Measurements from ENCODE around the gene PFKFB3. TPM values are rescaled to one million over a fixed set of nuclear protein-coding genes. Genes with fewer than 3 reads are reported as not detected.
A peak's percentile ranks its signal among the peaks of the same experiment; 100 is the strongest.

Gene PFKFB3
- total and polyA plus RNA-seq, 9 of the 15 experiments (the other 6 are each of a cell fraction or from before 2014, with no cell fraction given), result 0.46 to 21.6 (median 7.8) TPM

- TF ChIP-seq PRDM10 (IDR thresholded peaks at IDR 0.05; ENCODE audit: partially characterized antibody), result no peak
- TF ChIP-seq TCF3 (CRISPR knock-in tag; IDR thresholded peaks at IDR 0.05), result peak; percentile 46
- TF ChIP-seq ZBTB17 (CRISPR knock-in tag; IDR thresholded peaks at IDR 0.05), result no peak
- TF ChIP-seq E2F6 (IDR thresholded peaks at IDR 0.05; ENCODE audit: borderline replicate concordance in 1 of 2, extremely low read depth in 1 of 2, insufficient read depth in 1 of 2, insufficient read length in 1 of 2, low read depth in 1 of 2, low read length in 1 of 2, poor library complexity in 1 of 2, severe bottlenecking in 1 of 2), result peak in 1 of 2 experiments; percentile 59
- TF ChIP-seq RCOR1 (IDR thresholded peaks at IDR 0.05; ENCODE audit: borderline replicate concordance in 1 of 2, low read depth in 2 of 2, low read length in 2 of 2), result peak in 1 of 2 experiments; percentile 3; a peak in 1 of 4 replicates
- TF ChIP-seq CEBPZ (IDR thresholded peaks at IDR 0.05; ENCODE audit: borderline replicate concordance, low read depth, low read length), result no peak
- TF ChIP-seq MTA3 (IDR thresholded peaks at IDR 0.05; ENCODE audit: borderline replicate concordance), result peak; percentile 91
- TF ChIP-seq HNRNPL (IDR thresholded peaks at IDR 0.05; ENCODE audit: low read depth, low read length), result peak; percentile 74; the same call in 1 of the 2 replicates
- TF ChIP-seq ZNF143 (CRISPR knock-in tag; IDR thresholded peaks at IDR 0.05), result peak; percentile 50; the same call in 1 of the 2 replicates
- TF ChIP-seq CTBP1 (IDR thresholded peaks at IDR 0.05; ENCODE audit: borderline replicate concordance), result peak; percentile 88
- TF ChIP-seq SP2 (IDR thresholded peaks at IDR 0.05; ENCODE audit: extremely low read depth, low read depth, low read length, poor library complexity, severe bottlenecking), result no peak
- no peak for TF ChIP-seq ZFP1 (CRISPR knock-in tag; IDR thresholded peaks at IDR 0.05)
- TF ChIP-seq ZBTB1 (CRISPR knock-in tag; IDR thresholded peaks at IDR 0.05; ENCODE audit: borderline replicate concordance, low read depth), result 0 out of 2 replicates have a peak, but pooled peaks have one; percentile 41
- peak; percentile 66; the same call in 1 of the 2 replicates for TF ChIP-seq FOXP1 (CRISPR knock-in tag; IDR thresholded peaks at IDR 0.05)
- 0 out of 2 replicates have a peak, but pooled peaks have one; percentile 7 for TF ChIP-seq ZNF431 (CRISPR knock-in tag; IDR thresholded peaks at IDR 0.05)
- peak; percentile 43 for TF ChIP-seq U2AF1 (optimal IDR thresholded peaks at IDR 0.05; ENCODE audit: low read depth, low read length)
- no peak for TF ChIP-seq MCM3 (IDR thresholded peaks at IDR 0.05)
- TF ChIP-seq CBFA2T2 (conservative IDR thresholded peaks at IDR 0.05), result no peak
- peak; percentile 49; the same call in 1 of the 2 replicates for TF ChIP-seq JUN (IDR thresholded peaks at IDR 0.05; ENCODE audit: borderline replicate concordance, low read depth, low read length)
- TF ChIP-seq JUN (CRISPR knock-in tag; IDR thresholded peaks at IDR 0.05; ENCODE audit: borderline replicate concordance), result no peak
Observed at GRCh38 chr10:6202684-6203330, at the start of gene PFKFB3 (continued).
